Liver (tissue), 9 donors: ENCODE measurements around the gene LSM7. TPM values are rescaled to one million over a fixed set of nuclear protein-coding genes. Genes with fewer than 3 reads are reported as not detected.

Source experiments
- DNase-seq: peaks from one replicate; pipeline ENCODE4 v3.0.0-alpha.2; 2017; ENCODE audit warnings: low spot score
- H3K27ac ChIP-seq, 2 donors: one replicate each; pipeline ENCODE4 v1.7.0; 2013; ENCODE audit warnings: inconsistent platforms in 2 of 2, low read length in 2 of 2, control low read depth in 1 of 2, low read depth in 1 of 2, mild to moderate bottlenecking in 1 of 2
- H3K27me3 ChIP-seq, 4 donors: one replicate each; pipeline versions ENCODE4 v1.6.1 to v1.7.0; 2013; ENCODE audit warnings: low read length in 3 of 4, inconsistent platforms in 1 of 4, mild to moderate bottlenecking in 1 of 4, moderate library complexity in 1 of 4; ENCODE audit not compliant: control insufficient read depth in 4 of 4, insufficient read depth in 4 of 4
- H3K36me3 ChIP-seq, 4 donors: one replicate each; pipeline versions ENCODE4 v1.6.1 to v1.7.0; 2013; ENCODE audit warnings: low read length in 3 of 4, mild to moderate bottlenecking in 3 of 4, low read depth in 1 of 4, moderate library complexity in 1 of 4; ENCODE audit not compliant: control insufficient read depth in 4 of 4, insufficient read depth in 3 of 4
- H3K4me1 ChIP-seq, 4 donors: one replicate each; pipeline versions ENCODE4 v1.6.1 to v1.7.0; 2013; ENCODE audit warnings: low read length in 3 of 4, mild to moderate bottlenecking in 3 of 4, moderate library complexity in 1 of 4; ENCODE audit not compliant: control insufficient read depth in 4 of 4, insufficient read depth in 4 of 4
- H3K4me3 ChIP-seq, 3 donors: one replicate each; pipeline versions ENCODE4 v1.6.1 to v1.7.0; 2013; ENCODE audit warnings: low read length in 3 of 3, control low read depth in 1 of 3, low read depth in 1 of 3, mild to moderate bottlenecking in 1 of 3
- H3K9ac ChIP-seq, 2 donors: one replicate each; pipeline ENCODE4 v1.7.0; 2013; ENCODE audit warnings: low read length in 2 of 2, mild to moderate bottlenecking in 2 of 2, moderate library complexity in 2 of 2, control low read depth in 1 of 2, low read depth in 1 of 2
- H3K9me3 ChIP-seq, 4 donors: one replicate each; pipeline versions ENCODE4 v1.6.1 to v1.7.0; 2013; ENCODE audit warnings: low read length in 3 of 4; ENCODE audit not compliant: control insufficient read depth in 4 of 4
- EGR1 ChIP-seq, 2 donors: IDR thresholded peaks; 2 replicates each; pipeline ENCODE4 v1.6.1; 2016 to 2018; ENCODE audit warnings: antibody characterized with exemption in 2 of 2, low read depth in 2 of 2
- FOXA1 ChIP-seq: IDR thresholded peaks from 2 replicates; pipeline ENCODE4 v1.6.1; 2016; ENCODE audit warnings: antibody characterized with exemption
- GABPA ChIP-seq, 2 donors: IDR thresholded peaks in 1 of 2; conservative IDR thresholded peaks in 1 of 2; 2 replicates each; pipeline ENCODE4 v1.6.1; 2016; ENCODE audit warnings: antibody characterized with exemption in 2 of 2, mild to moderate bottlenecking in 1 of 2, moderate library complexity in 1 of 2
- HNF4A ChIP-seq, 2 donors: conservative IDR thresholded peaks; 2 replicates each; pipeline ENCODE4 v1.6.1; 2016; ENCODE audit warnings: antibody characterized with exemption in 2 of 2, mild to moderate bottlenecking in 2 of 2
- HNF4G ChIP-seq: IDR thresholded peaks from 2 replicates; pipeline ENCODE4 v1.6.1; 2016; ENCODE audit warnings: antibody characterized with exemption
- JUND ChIP-seq, 2 donors: IDR thresholded peaks; 2 replicates each; pipeline ENCODE4 v1.6.1; 2016; ENCODE audit warnings: antibody characterized with exemption in 2 of 2
- NR2F2 ChIP-seq: IDR thresholded peaks from 2 replicates; pipeline ENCODE4 v1.6.1; 2016; ENCODE audit warnings: antibody characterized with exemption
- RAD21 ChIP-seq, 2 donors: IDR thresholded peaks; 2 replicates each; pipeline ENCODE4 v1.6.1; 2016; ENCODE audit warnings: antibody characterized with exemption in 2 of 2, mild to moderate bottlenecking in 2 of 2
- RXRA ChIP-seq, 2 donors: IDR thresholded peaks; 2 replicates each; pipeline ENCODE4 v1.6.1; 2017 to 2018; ENCODE audit warnings: antibody characterized with exemption in 2 of 2, mild to moderate bottlenecking in 1 of 2
- SP1 ChIP-seq: IDR thresholded peaks from 2 replicates; pipeline ENCODE4 v1.6.1; 2018; ENCODE audit warnings: antibody characterized with exemption, mild to moderate bottlenecking
- TAF1 ChIP-seq: conservative IDR thresholded peaks from 2 replicates; pipeline ENCODE4 v1.6.1; 2016; ENCODE audit warnings: antibody characterized with exemption, mild to moderate bottlenecking
- YY1 ChIP-seq: IDR thresholded peaks from 2 replicates; pipeline ENCODE4 v1.6.1; 2016; ENCODE audit warnings: antibody characterized with exemption, mild to moderate bottlenecking
- ZBTB33 ChIP-seq: IDR thresholded peaks from 2 replicates; pipeline ENCODE4 v1.6.1; 2016; ENCODE audit warnings: antibody characterized with exemption
- WGBS: extraction: QIAGEN DNeasy Blood & Tissue Kit; methylation state at CpG from one replicate; pipeline ENCODE4 v1.1.7; 2013; 5-methylcytosine and 5-hydroxymethylcytosine counted together
- polyA plus RNA-seq, 2 donors: library from polyadenylated mRNA; stranded (reverse) in 1 of 2; unstranded in 1 of 2; fragments of 200-250 nt in 1 of 2; fragments of >200 nt in 1 of 2; fragmentation: Nextera tagmentation in 1 of 2; extraction: Ambion mirVana in 1 of 2; gene quantifications; one replicate each; pipeline versions ENCODE4 v1.2.1 to v1.2.3, GENCODE V29; 2013 to 2015
- total RNA-seq, 2 donors: library from RNA; depleted of rRNA; stranded (reverse); fragments of >200 nt; gene quantifications; one replicate each; pipeline ENCODE4 v1.2.3, GENCODE V29; 2014
- TF ChIP-seq, protein P1 (sequence below): IDR thresholded peaks from 2 replicates; pipeline ENCODE4 v1.6.1; 2016; ENCODE audit warnings: antibody characterized with exemption
- TF ChIP-seq, protein P2 (sequence below): fragments of 150-350 bp; IDR thresholded peaks from 2 replicates; pipeline ENCODE4 v1.5.1; 2017; ENCODE audit warnings: improper control_type of control experiment, low read depth, low read length; ENCODE audit not compliant: missing input control
- donor health status: healthy.
- donor health status: healthy.
- donor health status: healthy.
- donor health status: healthy.
- donor health status: healthy.

Gene LSM7
- total and polyA plus RNA-seq, 4 donors = 23.6 to 59.9 (median 38.5) TPM

GRCh38 chr19:2357279-2358206 lies 29.2 kb upstream of the LSM7 start:
- H3K9ac ChIP-seq = no peak overlapping the region
- no peak for DNase-seq
- no peak for TF ChIP-seq FOXA1
- no peak for TF ChIP-seq YY1
- TF ChIP-seq NR2F2 = no peak
- no peak for TF ChIP-seq ZBTB33
- TF ChIP-seq GABPA (IDR thresholded peaks at IDR 0.05 in 1 of 2, conservative IDR thresholded peaks at IDR 0.05 in 1 of 2) = no peak
- no peak for TF ChIP-seq JUND (IDR thresholded peaks at IDR 0.05)
- no peak for TF ChIP-seq EGR1 (IDR thresholded peaks at IDR 0.05; ENCODE audit: low read depth in 2 of 2)
- TF ChIP-seq, protein P1, sequence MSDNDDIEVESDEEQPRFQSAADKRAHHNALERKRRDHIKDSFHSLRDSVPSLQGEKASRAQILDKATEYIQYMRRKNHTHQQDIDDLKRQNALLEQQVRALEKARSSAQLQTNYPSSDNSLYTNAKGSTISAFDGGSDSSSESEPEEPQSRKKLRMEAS = no peak
- no peak for TF ChIP-seq HNF4G
- TF ChIP-seq RAD21 (IDR thresholded peaks at IDR 0.05) = no peak
- TF ChIP-seq HNF4A (conservative IDR thresholded peaks at IDR 0.05) = no peak
- 93% methylated on average over 3 of the region's 3 CpGs for WGBS
- no peaks in the 10 kb centered on the region for H3K4me1 ChIP-seq
- H3K36me3 ChIP-seq = peaks cover 0 to 11% (median 5%) of the 10 kb centered on the region in 4 donors
- peaks cover 0 to 8% (median 0%) of the 10 kb centered on the region in 4 donors for H3K27me3 ChIP-seq
- H3K27ac ChIP-seq = no peak overlapping the region
- H3K4me3 ChIP-seq = no peak overlapping the region
- no peaks in the 10 kb centered on the region for H3K9me3 ChIP-seq

GRCh38 chr19:2356036-2356646 lies 27.8 kb upstream of the LSM7 start:
- Histone ChIP-seq H3K36me3 (peaks cover 0 to 13% (median 7%) of the 10 kb centered on the region in 4 donors), H3K27ac (no peak overlapping the region), H3K9me3 (no peaks in the 10 kb centered on the region), H3K9ac (no peak overlapping the region), H3K4me3 (no peak overlapping the region), H3K27me3 (no peaks in the 10 kb centered on the region), H3K4me1 (no peaks in the 10 kb centered on the region)
- DNase-seq = no peak
- 85% methylated on average over 21 of the region's 21 CpGs for WGBS
- TF ChIP-seq RAD21 (IDR thresholded peaks at IDR 0.05) (no peak), FOXA1 (no peak), SP1 (no peak), TAF1 (no peak), RXRA (IDR thresholded peaks at IDR 0.05) (no peak), HNF4G (no peak)
- TF ChIP-seq, protein P2, sequence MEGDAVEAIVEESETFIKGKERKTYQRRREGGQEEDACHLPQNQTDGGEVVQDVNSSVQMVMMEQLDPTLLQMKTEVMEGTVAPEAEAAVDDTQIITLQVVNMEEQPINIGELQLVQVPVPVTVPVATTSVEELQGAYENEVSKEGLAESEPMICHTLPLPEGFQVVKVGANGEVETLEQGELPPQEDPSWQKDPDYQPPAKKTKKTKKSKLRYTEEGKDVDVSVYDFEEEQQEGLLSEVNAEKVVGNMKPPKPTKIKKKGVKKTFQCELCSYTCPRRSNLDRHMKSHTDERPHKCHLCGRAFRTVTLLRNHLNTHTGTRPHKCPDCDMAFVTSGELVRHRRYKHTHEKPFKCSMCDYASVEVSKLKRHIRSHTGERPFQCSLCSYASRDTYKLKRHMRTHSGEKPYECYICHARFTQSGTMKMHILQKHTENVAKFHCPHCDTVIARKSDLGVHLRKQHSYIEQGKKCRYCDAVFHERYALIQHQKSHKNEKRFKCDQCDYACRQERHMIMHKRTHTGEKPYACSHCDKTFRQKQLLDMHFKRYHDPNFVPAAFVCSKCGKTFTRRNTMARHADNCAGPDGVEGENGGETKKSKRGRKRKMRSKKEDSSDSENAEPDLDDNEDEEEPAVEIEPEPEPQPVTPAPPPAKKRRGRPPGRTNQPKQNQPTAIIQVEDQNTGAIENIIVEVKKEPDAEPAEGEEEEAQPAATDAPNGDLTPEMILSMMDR = no peak
- TF ChIP-seq, protein P1 = no peak
